K562 (cell line): ENCODE data around the gene CPT1C. TPM values are rescaled to one million over a fixed set of nuclear protein-coding genes. Genes with fewer than 3 reads are reported as not detected.
A peak's percentile ranks its signal among the peaks of the same experiment; 100 is the strongest.

Experiments
- BRF1 ChIP-seq: IDR thresholded peaks from 3 replicates; pipeline ENCODE4 v1.6.1; 2011; ENCODE audit warnings: borderline replicate concordance, mild to moderate bottlenecking; ENCODE audit not compliant: insufficient read length; ENCODE audit errors: extremely low read depth
- CHD2 ChIP-seq: IDR thresholded peaks from 2 replicates; pipeline ENCODE4 v1.6.1; 2011; ENCODE audit warnings: low read depth, low read length
- DIDO1 ChIP-seq: fragments of 450-650 bp; IDR thresholded peaks from 2 replicates; pipeline ENCODE4 v1.6.1; 2016; ENCODE audit warnings: low read depth, missing biosample characterization, missing genetic modification characterization
- MCM5 ChIP-seq: fragments of 450-650 bp; IDR thresholded peaks from 2 replicates; pipeline ENCODE4 v1.6.1; 2016; ENCODE audit warnings: low read depth
- MEF2A ChIP-seq: IDR thresholded peaks from 2 replicates; pipeline ENCODE4 v1.6.1; 2011; ENCODE audit warnings: low read depth, mild to moderate bottlenecking, low read length, moderate library complexity; ENCODE audit not compliant: control insufficient read depth
- NBN ChIP-seq: fragments of 450-650 bp; IDR thresholded peaks from 2 replicates; pipeline ENCODE4 v1.6.1; 2016; ENCODE audit warnings: low read depth, mild to moderate bottlenecking
- NELFE ChIP-seq: IDR thresholded peaks from 2 replicates; pipeline ENCODE4 v1.6.1; 2011; ENCODE audit warnings: mild to moderate bottlenecking; ENCODE audit not compliant: insufficient read depth, insufficient read length
- SP2 ChIP-seq: IDR thresholded peaks from 2 replicates; pipeline ENCODE4 v1.6.1; 2011; ENCODE audit warnings: mild to moderate bottlenecking, low read depth, low read length, moderate library complexity; ENCODE audit not compliant: poor library complexity, severe bottlenecking; ENCODE audit errors: extremely low read depth
- TBP ChIP-seq: optimal IDR thresholded peaks from 2 replicates; pipeline ENCODE3; 2011; ENCODE audit warnings: low read depth, low read length, improper control_type of control experiment
- ZFP30 ChIP-seq: fragments of 250-450 bp; sonication (Bioruptor Pico); IDR thresholded peaks from 2 replicates; pipeline ENCODE4 v1.8.0; 2022; ENCODE audit warnings: moderate library complexity, mild to moderate bottlenecking, inconsistent platforms, borderline replicate concordance
- ZNF212 ChIP-seq: fragments of 450-650 bp; formaldehyde crosslinking; IDR thresholded peaks from 2 replicates; pipeline ENCODE4 v1.4.0; 2020; ENCODE audit warnings: mild to moderate bottlenecking
- ZNF707 ChIP-seq: fragments of 250-450 bp; sonication (Bioruptor Pico); conservative IDR thresholded peaks from 2 replicates; pipeline ENCODE4 v1.8.0; 2022; ENCODE audit warnings: inconsistent platforms, mild to moderate bottlenecking, moderate library complexity
- polyA plus RNA-seq, 8 experiments: library from polyadenylated mRNA; depleted of rRNA in 4 of 8; stranded (reverse) in 5 of 8; unstranded in 3 of 8; fragments of >200 nt; fragmentation: Nextera tagmentation in 2 of 8; fragmentation: Illumina TruSeq in 1 of 8; extraction: Ambion mirVana in 2 of 8; extraction: Trizol in 1 of 8; gene quantifications; 2 replicates each; pipeline versions ENCODE4 v1.2.1 to v1.2.3, GENCODE V29; 2011 to 2014; ENCODE audit warnings: inconsistent platforms in 1 of 8, missing spikeins in 1 of 8
- total RNA-seq, 7 experiments: library from RNA; depleted of rRNA in 6 of 7; stranded (reverse); fragments of >200 nt in 6 of 7; fragmentation: Illumina TruSeq in 2 of 7; extraction: Trizol in 2 of 7; gene quantifications; 2 replicates each; pipeline versions ENCODE4 v1.2.1 to v1.2.3, GENCODE V29; 2011 to 2021; ENCODE audit warnings: low replicate concordance in 1 of 7
- TF ChIP-seq, protein P1 (sequence below): fragments of 450-650 bp; IDR thresholded peaks from 2 replicates; pipeline ENCODE4 v1.6.1; 2017; ENCODE audit warnings: antibody characterized with exemption, mild to moderate bottlenecking
- TF ChIP-seq, protein P2 (sequence below): fragments of 450-650 bp; IDR thresholded peaks from 2 replicates; pipeline ENCODE4 v1.6.1; 2018; ENCODE audit warnings: mild to moderate bottlenecking, low read depth; ENCODE audit not compliant: partially characterized antibody
- TF ChIP-seq, protein P3 (sequence below): sonication (generic); formaldehyde crosslinking; IDR thresholded peaks from 2 replicates; pipeline ENCODE4 v1.8.1; 2023; ENCODE audit warnings: mild to moderate bottlenecking, missing genetic modification reagents
- TF ChIP-seq, protein P4 (sequence below): fragments of 450-650 bp; IDR thresholded peaks from 2 replicates; pipeline ENCODE4 v1.7.1; 2018; ENCODE audit warnings: mild to moderate bottlenecking, low read depth; ENCODE audit not compliant: partially characterized antibody

Gene CPT1C
- total and polyA plus RNA-seq, 9 of the 15 experiments (the other 6 are each of a cell fraction or from before 2014, with no cell fraction given), result 1.9 to 12.3 (median 3.0) TPM

DNA sequence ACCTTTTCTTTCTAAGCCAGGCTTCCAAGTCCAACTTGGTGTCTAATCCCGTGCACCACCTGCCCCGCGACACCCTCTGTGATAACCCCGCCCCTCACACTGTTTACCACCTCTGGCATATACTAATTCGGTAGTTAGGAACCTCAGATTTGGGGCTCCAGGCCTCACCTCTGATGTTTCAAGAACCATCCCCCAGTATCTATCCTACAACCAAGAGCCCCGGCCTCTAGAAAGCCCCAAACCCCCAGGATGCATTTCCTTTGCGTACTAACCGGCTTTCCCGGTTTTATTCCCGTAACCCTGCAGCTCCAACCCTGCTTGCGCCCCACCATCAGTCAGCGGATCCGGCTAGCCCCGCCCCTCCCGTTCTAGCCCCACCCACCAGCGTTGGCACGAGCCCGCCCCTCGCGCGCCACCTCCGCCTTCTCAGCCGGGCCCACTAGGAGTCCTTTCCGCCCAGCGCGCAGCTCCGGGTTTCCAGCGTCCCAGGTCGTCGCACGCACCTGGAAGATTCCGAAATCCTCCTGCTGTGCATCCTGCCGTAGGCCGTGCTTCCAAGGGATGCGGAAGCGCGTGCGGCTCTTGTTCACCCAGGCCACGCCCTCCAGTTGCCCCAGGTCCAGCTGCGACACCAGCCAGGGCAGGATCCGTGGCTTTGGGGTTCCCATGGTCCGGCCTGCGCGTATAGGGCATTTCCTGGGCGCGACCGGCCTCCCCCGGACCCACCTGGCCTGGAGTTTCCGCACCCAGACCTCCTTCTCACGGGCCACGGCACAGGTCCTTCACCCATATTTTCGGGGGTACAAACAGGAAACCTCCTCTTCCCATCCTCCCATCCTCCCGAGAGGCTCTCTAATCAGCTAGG, 26.5 kb upstream of the CPT1C start (continued):
- TF ChIP-seq, protein P1, sequence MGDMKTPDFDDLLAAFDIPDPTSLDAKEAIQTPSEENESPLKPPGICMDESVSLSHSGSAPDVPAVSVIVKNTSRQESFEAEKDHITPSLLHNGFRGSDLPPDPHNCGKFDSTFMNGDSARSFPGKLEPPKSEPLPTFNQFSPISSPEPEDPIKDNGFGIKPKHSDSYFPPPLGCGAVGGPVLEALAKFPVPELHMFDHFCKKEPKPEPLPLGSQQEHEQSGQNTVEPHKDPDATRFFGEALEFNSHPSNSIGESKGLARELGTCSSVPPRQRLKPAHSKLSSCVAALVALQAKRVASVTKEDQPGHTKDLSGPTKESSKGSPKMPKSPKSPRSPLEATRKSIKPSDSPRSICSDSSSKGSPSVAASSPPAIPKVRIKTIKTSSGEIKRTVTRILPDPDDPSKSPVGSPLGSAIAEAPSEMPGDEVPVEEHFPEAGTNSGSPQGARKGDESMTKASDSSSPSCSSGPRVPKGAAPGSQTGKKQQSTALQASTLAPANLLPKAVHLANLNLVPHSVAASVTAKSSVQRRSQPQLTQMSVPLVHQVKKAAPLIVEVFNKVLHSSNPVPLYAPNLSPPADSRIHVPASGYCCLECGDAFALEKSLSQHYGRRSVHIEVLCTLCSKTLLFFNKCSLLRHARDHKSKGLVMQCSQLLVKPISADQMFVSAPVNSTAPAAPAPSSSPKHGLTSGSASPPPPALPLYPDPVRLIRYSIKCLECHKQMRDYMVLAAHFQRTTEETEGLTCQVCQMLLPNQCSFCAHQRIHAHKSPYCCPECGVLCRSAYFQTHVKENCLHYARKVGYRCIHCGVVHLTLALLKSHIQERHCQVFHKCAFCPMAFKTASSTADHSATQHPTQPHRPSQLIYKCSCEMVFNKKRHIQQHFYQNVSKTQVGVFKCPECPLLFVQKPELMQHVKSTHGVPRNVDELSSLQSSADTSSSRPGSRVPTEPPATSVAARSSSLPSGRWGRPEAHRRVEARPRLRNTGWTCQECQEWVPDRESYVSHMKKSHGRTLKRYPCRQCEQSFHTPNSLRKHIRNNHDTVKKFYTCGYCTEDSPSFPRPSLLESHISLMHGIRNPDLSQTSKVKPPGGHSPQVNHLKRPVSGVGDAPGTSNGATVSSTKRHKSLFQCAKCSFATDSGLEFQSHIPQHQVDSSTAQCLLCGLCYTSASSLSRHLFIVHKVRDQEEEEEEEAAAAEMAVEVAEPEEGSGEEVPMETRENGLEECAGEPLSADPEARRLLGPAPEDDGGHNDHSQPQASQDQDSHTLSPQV, result no peak
- no peak for TF ChIP-seq NELFE
- no peak for TF ChIP-seq SP2
- no peak for TF ChIP-seq MCM5
- TF ChIP-seq ZFP30 (CRISPR knock-in tag), result no peak
- TF ChIP-seq, protein P2, sequence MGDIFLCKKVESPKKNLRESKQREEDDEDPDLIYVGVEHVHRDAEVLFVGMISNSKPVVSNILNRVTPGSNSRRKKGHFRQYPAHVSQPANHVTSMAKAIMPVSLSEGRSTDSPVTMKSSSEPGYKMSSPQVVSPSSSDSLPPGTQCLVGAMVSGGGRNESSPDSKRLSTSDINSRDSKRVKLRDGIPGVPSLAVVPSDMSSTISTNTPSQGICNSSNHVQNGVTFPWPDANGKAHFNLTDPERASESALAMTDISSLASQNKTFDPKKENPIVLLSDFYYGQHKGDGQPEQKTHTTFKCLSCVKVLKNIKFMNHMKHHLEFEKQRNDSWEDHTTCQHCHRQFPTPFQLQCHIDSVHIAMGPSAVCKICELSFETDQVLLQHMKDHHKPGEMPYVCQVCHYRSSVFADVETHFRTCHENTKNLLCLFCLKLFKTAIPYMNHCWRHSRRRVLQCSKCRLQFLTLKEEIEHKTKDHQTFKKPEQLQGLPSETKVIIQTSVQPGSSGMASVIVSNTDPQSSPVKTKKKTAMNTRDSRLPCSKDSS, result no peak
- TF ChIP-seq, protein P3, sequence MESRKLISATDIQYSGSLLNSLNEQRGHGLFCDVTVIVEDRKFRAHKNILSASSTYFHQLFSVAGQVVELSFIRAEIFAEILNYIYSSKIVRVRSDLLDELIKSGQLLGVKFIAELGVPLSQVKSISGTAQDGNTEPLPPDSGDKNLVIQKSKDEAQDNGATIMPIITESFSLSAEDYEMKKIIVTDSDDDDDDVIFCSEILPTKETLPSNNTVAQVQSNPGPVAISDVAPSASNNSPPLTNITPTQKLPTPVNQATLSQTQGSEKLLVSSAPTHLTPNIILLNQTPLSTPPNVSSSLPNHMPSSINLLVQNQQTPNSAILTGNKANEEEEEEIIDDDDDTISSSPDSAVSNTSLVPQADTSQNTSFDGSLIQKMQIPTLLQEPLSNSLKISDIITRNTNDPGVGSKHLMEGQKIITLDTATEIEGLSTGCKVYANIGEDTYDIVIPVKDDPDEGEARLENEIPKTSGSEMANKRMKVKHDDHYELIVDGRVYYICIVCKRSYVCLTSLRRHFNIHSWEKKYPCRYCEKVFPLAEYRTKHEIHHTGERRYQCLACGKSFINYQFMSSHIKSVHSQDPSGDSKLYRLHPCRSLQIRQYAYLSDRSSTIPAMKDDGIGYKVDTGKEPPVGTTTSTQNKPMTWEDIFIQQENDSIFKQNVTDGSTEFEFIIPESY (CRISPR knock-in tag), result 0 out of 2 replicates have a peak, but pooled peaks have one; percentile 20
- TF ChIP-seq MEF2A, result no peak
- no peak for TF ChIP-seq NBN
- no peak for TF ChIP-seq BRF1
- TF ChIP-seq TBP, result peak; percentile 46
- no peak for TF ChIP-seq ZNF212
- no peak for TF ChIP-seq ZNF707 (CRISPR knock-in tag)
- no peak for TF ChIP-seq DIDO1 (tag)
- TF ChIP-seq, protein P4, sequence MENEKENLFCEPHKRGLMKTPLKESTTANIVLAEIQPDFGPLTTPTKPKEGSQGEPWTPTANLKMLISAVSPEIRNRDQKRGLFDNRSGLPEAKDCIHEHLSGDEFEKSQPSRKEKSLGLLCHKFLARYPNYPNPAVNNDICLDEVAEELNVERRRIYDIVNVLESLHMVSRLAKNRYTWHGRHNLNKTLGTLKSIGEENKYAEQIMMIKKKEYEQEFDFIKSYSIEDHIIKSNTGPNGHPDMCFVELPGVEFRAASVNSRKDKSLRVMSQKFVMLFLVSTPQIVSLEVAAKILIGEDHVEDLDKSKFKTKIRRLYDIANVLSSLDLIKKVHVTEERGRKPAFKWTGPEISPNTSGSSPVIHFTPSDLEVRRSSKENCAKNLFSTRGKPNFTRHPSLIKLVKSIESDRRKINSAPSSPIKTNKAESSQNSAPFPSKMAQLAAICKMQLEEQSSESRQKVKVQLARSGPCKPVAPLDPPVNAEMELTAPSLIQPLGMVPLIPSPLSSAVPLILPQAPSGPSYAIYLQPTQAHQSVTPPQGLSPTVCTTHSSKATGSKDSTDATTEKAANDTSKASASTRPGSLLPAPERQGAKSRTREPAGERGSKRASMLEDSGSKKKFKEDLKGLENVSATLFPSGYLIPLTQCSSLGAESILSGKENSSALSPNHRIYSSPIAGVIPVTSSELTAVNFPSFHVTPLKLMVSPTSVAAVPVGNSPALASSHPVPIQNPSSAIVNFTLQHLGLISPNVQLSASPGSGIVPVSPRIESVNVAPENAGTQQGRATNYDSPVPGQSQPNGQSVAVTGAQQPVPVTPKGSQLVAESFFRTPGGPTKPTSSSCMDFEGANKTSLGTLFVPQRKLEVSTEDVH, result no peak
- TF ChIP-seq CHD2, result no peak
